Measurements from ENCODE around the gene ORC4.
A peak's percentile ranks its signal among the peaks of the same experiment; 100 is the strongest.

ORC4 gene

GRCh38 chr2:148020111-148021058, at the start of gene ORC4:
Gene ORC4, minus strand, starts transcription at chr2:148020737. Its CDS starts 44,779 bp downstream, at chr2:147975958.
- DNase-seq = peak; percentile 97 to 98

GRCh38 chr2:148067801-148068200, 47.3 kb upstream of the ORC4 start:
- no peak for DNase-seq

GRCh38 chr2:148065936-148066335, 45.4 kb upstream of the ORC4 start:
- no peak for DNase-seq

- no peak for DNase-seq
Measured at GRCh38 chr2:148063633-148064032, 43.1 kb upstream of the ORC4 start.

- no peak for DNase-seq
Measured at GRCh38 chr2:148058641-148059040, 38.1 kb upstream of the ORC4 start.

- no peak for DNase-seq
Measured at GRCh38 chr2:148052687-148053086, 32.1 kb upstream of the ORC4 start.

- DNase-seq = no peak
Measured at GRCh38 chr2:148049284-148049683, 28.7 kb upstream of the ORC4 start.

- DNase-seq = no peak
Measured at GRCh38 chr2:148048475-148049221, 28.1 kb upstream of the ORC4 start.

GRCh38 chr2:148046802-148047201, 26.3 kb upstream of the ORC4 start:
- no peak for DNase-seq

- DNase-seq = no peak
Measured at GRCh38 chr2:148044322-148044721, 23.8 kb upstream of the ORC4 start.

GRCh38 chr2:148042219-148042618, 21.7 kb upstream of the ORC4 start:
- no peak for DNase-seq

- no peak for DNase-seq
Measured at GRCh38 chr2:148039783-148040182, 19.2 kb upstream of the ORC4 start.

- no peak for DNase-seq
Measured at GRCh38 chr2:148032215-148032614, 11.7 kb upstream of the ORC4 start.

GRCh38 chr2:148031152-148031551, 10.6 kb upstream of the ORC4 start:
- no peak for DNase-seq

GRCh38 chr2:148028781-148029180, 8.2 kb upstream of the ORC4 start:
- no peak for DNase-seq

GRCh38 chr2:148027822-148028221, 7.3 kb upstream of the ORC4 start:
- DNase-seq = no peak

- no peak for DNase-seq
Measured at GRCh38 chr2:148026573-148026972, 6.0 kb upstream of the ORC4 start.

- DNase-seq = peak in 1 of 2 experiments; percentile 14
Measured at GRCh38 chr2:148023861-148024260, 3.3 kb upstream of the ORC4 start.

- no peak for DNase-seq
Measured at GRCh38 chr2:148022882-148023281, 2.3 kb upstream of the ORC4 start.

GRCh38 chr2:148022351-148022750, 1.8 kb upstream of the ORC4 start:
- no peak for DNase-seq

GRCh38 chr2:148021886-148022285, 1.3 kb upstream of the ORC4 start:
- no peak for DNase-seq

- DNase-seq = peak in 1 of 2 experiments; percentile 5
Measured at GRCh38 chr2:148021059-148021861, 723 bp upstream of the ORC4 start, which contains the start of gene MBD5. Gene MBD5, plus strand, starts transcription at chr2:148021091.

- no peak for DNase-seq
Measured at GRCh38 chr2:148014616-148015015, 5.9 kb downstream of the ORC4 start.

Measured in AML-193 (cell line).